Kasumi-1 (cell line): ENCODE data around the gene AFTPH.
A peak's percentile ranks its signal among the peaks of the same experiment; 100 is the strongest.

ENCODE experiments used
- DNase-seq, 2 experiments: peaks; one replicate each; lab custom pipeline; 2025; lab: John Stamatoyannopoulos, UW

Gene AFTPH

DNA sequence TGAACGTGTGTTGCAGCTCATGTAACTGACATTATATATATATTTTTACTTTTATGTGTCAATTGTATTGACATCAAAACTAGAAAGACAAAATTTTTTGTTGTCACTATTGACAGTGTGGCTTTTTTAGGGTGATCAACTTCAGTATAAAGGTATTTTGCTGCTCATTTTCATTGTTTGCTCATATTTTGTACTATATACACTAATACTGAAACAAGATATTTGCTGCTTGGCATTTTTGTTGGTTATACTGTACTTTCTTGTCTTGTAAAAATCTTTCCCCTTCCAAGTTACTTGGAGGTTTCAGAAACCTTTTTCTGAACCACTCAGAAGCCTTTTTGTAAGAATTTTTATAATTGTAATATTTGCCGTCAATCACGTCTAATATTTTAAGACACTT is 16.5 kb downstream of the AFTPH start:
- no peak for DNase-seq

DNA sequence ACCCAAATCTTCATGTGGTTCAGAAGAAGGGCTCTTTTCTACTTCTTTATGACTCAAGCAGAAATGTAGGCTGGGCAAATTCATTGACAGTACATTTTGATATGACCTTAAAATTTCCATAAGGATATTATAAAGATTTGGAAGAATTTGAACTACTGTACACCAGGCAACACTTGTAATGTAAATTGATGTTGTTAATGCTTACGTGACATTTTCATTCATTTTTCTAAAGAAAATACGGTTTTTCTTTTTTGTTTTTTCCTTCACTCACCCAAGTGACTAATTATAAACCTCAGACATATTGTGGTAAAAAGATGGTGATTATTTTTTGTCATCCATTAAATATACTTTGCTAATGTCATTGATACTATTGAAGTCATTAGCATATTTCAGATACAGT is 17.4 kb downstream of the AFTPH start:
- no peak for DNase-seq

GRCh38 chr2:64542071-64543007 is 18.2 kb downstream of the AFTPH start:
- no peak for DNase-seq

DNA sequence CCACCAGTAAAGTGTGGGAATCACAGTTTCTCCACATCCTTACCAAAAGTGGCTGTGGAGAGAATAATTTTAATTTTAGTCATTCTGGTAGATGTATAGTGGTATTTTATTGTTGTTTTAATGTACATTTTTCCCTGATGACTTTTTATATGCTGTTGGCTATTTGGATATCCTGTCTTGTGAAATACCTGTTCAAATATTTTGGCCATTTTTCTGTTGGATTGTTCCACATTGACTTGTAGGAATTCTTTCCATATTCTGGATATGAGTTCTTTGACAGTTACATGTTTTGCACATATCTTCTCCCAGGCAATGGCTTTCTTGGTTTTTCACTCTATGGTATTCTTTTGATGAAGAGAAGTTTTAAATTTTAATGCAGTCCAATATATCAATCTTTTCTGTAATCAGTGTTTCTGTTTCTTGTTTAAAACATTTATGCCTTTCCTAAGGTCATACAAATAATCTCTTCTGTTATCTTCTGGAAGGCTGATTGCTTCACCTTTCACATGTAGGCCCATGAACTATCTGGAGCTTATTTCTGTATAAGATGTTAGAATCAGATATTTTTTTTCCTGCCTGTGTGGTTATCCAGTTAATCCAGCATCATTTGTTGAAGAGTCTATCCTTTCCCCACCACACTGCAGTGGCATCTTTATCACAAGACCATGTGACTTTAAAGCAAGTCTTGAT is 19.0 kb downstream of the AFTPH start:
- DNase-seq, result no peak

GRCh38 chr2:64548761-64549160 is 24.6 kb downstream of the AFTPH start:
- DNase-seq, result no peak

- DNase-seq, result no peak
These were observed 25.9 kb downstream of the AFTPH start for GRCh38 chr2:64550042-64550441.

GRCh38 chr2:64551851-64552250 is 27.7 kb downstream of the AFTPH start:
- DNase-seq, result no peak

- DNase-seq, result no peak
These were observed 30.0 kb downstream of the AFTPH start for GRCh38 chr2:64554117-64554516.

DNA sequence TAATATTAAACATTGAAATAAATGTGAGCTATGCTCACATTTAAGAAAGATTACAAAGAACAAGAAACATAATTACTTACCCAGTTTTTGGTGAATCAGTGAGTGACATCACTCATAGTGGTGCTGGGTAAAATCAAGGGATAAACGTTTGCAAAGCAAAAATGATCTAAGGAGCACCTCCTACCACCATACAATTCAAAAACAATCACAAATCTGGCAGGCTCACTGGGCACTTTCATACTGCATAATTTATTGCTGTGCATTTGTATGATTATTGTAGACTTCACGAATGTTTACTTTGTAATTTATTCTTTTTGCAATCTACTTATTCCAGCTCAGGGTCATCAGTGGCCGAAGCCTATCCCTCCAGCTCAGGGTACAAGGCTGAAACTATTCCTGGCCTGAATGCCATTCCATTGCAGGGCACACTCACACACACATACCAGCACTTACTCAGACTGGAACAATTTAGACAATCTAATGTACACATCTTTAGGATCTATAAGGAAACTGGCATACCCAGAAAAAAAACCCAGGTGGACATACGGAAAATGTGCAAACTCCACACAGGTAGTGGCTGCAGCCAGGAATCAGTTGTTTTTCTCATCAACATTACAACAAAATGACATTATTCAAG is 34.4 kb downstream of the AFTPH start:
- DNase-seq, result no peak

DNA sequence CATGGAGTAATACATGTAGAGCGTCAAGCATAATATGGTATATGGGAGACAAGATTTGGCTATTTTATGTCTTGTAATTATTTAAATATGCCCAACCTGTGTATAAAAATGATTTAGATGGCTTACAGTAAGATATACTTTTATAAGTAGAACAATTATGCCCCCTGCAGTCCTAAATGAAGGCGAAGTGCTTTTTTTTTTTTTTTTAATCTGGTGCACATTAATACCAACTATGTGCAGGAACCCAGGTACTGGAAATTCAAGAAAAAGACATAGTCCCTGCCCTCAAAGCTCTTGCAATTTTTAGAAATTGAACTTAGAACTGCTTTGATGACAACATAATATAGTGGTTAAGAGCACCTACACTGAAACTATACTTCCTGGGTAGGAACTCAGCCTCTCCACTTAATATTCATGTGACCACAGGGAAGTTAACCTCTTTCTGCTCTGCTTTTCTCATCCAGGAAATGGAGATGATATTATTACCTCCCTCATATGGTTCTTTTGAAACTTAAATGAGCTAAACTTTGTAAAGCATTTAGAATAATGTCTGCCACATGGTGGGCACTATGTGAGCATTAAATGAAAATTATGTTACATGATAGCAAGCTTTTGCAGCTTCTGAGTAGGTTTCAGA is 38.1 kb downstream of the AFTPH start:
- peak; percentile 41 to 53 for DNase-seq

DNA sequence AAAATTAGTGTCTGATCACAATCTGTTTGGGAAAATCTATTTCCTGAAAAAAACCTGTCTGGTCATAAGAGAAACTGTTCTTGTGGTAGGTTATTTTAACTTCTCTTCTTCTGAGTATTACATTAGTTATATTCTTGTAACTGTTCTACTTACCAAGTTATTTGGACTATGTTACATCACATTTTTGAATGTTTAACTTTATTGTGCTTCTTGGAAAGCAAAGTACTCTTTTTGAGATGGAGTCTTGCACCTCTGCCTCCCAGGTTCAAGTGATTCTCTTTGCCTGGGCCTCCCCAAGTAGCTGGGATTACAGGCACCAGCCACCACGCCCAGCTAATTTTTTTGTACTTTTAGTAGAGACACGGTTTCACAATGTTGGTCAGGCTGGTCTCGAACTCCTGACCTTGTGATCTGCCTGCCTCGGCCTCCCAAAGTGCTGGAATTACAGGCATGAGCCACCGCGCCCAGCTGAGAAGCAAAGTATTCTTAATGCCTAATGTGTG is 39.4 kb downstream of the AFTPH start:
- DNase-seq, result no peak

- no peak for DNase-seq
These were observed 42.0 kb downstream of the AFTPH start for GRCh38 chr2:64565949-64566710.

- DNase-seq, result no peak
These were observed 43.3 kb downstream of the AFTPH start for GRCh38 chr2:64567473-64567872.

GRCh38 chr2:64568836-64569235 is 44.7 kb downstream of the AFTPH start:
- DNase-seq, result no peak

DNA sequence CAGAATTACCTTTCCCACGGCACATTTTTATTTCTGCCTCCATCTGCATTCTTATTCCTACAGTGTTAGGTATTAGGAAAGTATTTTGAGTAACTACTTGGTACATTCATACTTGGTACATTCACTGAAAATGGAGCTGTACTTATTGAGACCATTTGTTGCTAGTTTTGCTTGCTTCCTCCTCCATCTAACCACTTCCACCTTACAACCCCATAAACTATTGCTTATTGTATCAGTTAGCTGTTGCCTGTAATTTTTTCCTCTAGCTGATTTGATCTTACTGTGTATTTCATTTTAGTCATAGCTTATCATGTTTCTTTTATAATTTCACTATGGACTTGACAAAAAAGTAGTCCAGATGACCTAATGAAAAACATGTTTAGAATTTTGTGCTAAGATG is 50.7 kb downstream of the AFTPH start:
- DNase-seq, result peak in 1 of 2 experiments; percentile 4

DNA sequence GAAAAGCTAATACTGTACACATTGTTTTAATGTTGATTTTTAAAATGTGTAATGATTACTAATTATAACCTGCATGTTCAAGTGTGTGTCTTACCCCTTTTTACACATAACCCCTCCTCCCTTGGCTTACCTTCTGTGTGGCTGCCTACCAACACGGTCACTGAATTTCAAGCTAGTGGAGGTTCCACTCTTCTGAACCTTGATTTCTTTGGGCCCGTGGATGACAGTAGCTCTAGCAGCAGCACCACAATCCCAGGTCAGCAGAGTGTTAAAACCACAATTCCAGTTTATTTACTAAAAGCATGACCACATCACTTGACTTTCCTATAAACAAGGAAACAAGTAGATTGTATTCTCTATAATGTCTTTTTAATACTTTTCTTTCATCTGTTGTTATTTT is 56.9 kb downstream of the AFTPH start:
- no peak for DNase-seq

DNA sequence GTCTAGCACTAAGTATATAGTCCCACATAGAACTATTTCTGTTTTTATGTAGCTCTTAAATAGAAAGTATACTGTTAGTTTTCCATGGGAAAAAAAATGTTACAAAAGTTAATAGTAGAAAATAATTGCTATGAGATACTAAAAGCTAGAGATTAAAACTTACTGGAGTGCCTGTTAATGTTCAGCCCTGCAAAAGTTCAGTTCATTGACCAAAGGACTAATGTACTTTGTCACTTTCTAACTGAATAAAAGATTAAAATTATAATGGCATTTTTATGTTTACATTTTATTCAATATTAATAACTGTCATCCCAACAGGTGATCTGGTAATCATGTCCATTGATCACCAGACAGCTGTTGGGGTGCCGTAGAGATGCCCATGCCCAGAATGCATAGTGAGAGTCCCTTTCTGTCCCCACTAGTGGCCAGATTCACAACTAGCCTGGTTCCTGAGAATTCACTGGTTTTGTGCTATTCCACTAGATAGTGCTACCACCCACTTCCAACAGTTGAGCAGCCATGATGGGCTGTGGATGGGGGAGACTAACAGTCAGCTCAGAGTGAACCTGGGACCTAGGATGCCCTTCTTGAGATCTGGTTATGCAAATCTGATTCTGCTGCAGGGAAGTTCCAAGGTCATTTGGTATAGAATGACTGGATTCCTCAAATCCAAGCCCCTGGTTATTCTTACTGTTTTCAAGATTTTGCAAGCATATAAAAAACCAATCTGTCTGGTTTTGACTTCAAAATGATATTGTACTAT is 57.8 kb downstream of the AFTPH start:
- no peak for DNase-seq

DNA sequence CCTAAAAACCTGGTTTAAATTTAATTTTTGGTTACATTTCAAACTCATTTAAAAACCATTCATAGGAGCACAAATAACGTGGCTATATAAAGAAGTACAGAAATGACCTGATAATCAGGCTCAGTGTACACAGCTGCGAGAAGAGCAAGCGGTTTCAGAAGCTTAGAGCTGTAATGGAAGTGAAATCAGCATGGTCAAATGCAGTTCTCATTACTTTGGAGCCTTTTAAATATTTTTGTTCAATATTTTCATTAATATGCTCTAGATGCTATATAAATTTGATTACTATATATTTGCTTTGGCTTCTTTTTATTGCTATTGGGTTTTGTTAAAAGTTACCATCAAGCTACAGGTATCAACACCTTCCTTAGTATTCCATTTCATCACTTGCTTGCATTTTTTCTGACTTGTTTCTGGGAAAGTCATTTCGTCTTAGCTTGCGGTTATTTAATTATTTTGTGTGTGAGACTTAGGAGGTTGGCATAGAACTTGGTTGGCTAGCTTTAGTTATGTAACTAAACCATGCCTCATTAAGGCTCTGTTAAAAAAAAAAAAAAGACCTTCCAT is 58.7 kb downstream of the AFTPH start:
- DNase-seq, result no peak

DNA sequence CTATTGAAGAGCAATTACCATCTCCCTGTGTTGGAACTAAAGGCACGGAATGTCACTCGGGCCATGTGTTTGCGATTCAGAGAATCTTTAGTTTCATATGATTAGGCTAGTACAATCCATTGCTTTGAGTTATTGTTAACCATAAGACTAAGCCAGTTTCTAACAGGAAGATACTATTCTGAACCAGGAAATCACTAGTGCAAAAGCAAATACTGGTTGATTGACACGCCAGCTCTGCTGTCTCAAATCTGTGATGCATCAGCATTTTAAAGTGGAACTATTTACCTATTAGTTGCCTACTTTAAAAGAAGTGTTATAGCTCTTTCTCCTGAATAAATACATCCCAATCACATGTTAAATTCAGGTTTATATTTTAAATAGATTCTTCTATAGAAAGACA is 61.9 kb downstream of the AFTPH start:
- DNase-seq, result no peak

DNA sequence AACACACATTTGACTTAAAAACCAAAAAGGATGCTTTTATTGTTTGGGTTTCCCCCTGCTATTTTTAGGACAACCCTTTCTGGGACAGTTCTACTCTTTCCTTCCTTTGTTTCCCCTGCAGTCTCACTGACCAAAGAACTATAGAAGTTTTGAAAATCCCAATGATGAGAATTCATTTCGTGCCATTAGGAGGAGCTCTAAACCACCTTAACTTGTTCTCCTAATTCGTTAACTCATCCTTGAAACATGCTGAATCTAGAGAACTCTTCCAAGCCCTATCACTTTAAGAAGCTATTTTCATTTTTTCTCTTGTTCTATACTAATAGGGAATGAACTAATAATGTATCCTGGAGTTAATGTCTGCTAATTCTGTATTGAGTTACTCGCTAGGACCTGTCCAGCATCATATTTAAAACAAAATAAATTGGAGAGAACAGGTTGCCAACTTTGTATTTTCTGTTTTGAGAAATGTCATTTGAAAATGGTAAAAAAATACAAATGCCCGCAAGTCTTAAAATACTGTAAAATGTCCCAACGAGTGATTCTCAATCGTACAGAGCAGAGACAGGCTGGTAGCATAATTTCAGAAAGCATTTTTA is 62.9 kb downstream of the AFTPH start:
- DNase-seq, result peak; percentile 78 to 89
